Mucosa of descending colon (tissue), 3 donors: ENCODE measurements around the gene ENDOU. TPM values are rescaled to one million over a fixed set of nuclear protein-coding genes. Genes with fewer than 3 reads are reported as not detected.

Experiments
- ATAC-seq: fragments of 200-7000 bp; cut with Tn5 transposase; one replicate; pipeline ENCODE4 v1.9.1; 2020; ENCODE audit warnings: mild to moderate bottlenecking, moderate library complexity
- DNase-seq, 3 donors: peaks; one replicate each; pipeline ENCODE4 v3.0.0-alpha.2; 2020
- H3K36me3 ChIP-seq: fragments of 200-600 bp; one replicate; pipeline ENCODE4 v1.8.0; 2021; ENCODE audit warnings: low read depth, mild to moderate bottlenecking
- H3K4me1 ChIP-seq: fragments of 200-600 bp; one replicate; pipeline ENCODE4 v1.8.0; 2021; ENCODE audit warnings: low read depth, mild to moderate bottlenecking
- H3K4me3 ChIP-seq: fragments of 200-600 bp; one replicate; pipeline ENCODE4 v1.8.0; 2021; ENCODE audit warnings: mild to moderate bottlenecking
- H3K9me3 ChIP-seq: fragments of 200-600 bp; one replicate; pipeline ENCODE4 v1.8.0; 2021; ENCODE audit warnings: mild to moderate bottlenecking
- intact Hi-C, 2 donors: fragments of 100-400 bp; cut with DNase I in 1 of 2; cut with micrococcal nuclease in 1 of 2; formaldehyde crosslinking; loops; one replicate each; pipeline versions ENCODE4 v1.11.0 to v1.11.1; 2022; cut with DNase I, micrococcal nuclease
- total RNA-seq, 3 donors: library from RNA; stranded (reverse); fragmentation: NEBNext Ultra II Directional in 2 of 3; extraction: Animal tissue kit (Norgen Biotek cat#: 25700) in 2 of 3; gene quantifications; one replicate each; pipeline versions ENCODE4 v1.2.1 to v1.2.4, GENCODE V29; 2021 to 2023
- TF ChIP-seq, protein P1 (sequence below): fragments of 200-600 bp; IDR thresholded peaks from one replicate; pipeline ENCODE4 v1.8.0; 2022; ENCODE audit warnings: antibody characterized with exemption, mild to moderate bottlenecking
- donor health status: DM: no; HTN: no; CAD: no; lungs with moderate emphysema.
- donor health status: DM: no; HTN: no; CAD: no.
- donor health status: DM: no; HTN: yes; CAD: no.

The ENDOU gene
- total RNA-seq, 3 donors from 2014 or later = 0.19 to 0.31 TPM; not detected in 1

DNA sequence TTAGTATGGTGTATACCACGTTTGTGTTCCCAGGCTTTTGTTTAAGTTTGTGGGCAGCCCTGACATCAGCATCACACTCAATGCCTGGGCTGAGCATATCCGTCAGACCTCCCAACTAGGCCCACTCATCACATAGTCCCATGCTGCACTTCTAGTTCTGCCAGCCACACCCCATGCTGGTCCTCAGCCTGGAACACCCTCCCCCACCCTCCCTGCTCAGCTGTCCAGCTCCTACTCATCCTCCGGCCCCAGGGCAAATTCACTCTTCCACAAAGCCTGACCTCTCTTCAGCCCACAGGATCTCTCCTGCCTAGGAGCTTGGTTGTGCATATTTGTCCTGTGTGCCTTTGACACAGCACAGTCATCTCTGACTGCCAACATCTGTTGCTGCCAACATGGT lies 3.9 kb upstream of the ENDOU start:
- H3K4me3 ChIP-seq = no peak overlapping the region
- TF ChIP-seq, protein P1, sequence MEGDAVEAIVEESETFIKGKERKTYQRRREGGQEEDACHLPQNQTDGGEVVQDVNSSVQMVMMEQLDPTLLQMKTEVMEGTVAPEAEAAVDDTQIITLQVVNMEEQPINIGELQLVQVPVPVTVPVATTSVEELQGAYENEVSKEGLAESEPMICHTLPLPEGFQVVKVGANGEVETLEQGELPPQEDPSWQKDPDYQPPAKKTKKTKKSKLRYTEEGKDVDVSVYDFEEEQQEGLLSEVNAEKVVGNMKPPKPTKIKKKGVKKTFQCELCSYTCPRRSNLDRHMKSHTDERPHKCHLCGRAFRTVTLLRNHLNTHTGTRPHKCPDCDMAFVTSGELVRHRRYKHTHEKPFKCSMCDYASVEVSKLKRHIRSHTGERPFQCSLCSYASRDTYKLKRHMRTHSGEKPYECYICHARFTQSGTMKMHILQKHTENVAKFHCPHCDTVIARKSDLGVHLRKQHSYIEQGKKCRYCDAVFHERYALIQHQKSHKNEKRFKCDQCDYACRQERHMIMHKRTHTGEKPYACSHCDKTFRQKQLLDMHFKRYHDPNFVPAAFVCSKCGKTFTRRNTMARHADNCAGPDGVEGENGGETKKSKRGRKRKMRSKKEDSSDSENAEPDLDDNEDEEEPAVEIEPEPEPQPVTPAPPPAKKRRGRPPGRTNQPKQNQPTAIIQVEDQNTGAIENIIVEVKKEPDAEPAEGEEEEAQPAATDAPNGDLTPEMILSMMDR = no peak
- H3K4me1 ChIP-seq = no peaks in the 10 kb centered on the region
- H3K36me3 ChIP-seq = no peaks in the 10 kb centered on the region
- no peaks in the 10 kb centered on the region for H3K9me3 ChIP-seq
- DNase-seq = no peak
- no peak for ATAC-seq
- intact Hi-C loops = loop anchor here in 1 of 2 donors (10.0 kb wide), 1 partner anchor 46 kb away; the partner anchor contains the start of gene SLC48A1

DNA sequence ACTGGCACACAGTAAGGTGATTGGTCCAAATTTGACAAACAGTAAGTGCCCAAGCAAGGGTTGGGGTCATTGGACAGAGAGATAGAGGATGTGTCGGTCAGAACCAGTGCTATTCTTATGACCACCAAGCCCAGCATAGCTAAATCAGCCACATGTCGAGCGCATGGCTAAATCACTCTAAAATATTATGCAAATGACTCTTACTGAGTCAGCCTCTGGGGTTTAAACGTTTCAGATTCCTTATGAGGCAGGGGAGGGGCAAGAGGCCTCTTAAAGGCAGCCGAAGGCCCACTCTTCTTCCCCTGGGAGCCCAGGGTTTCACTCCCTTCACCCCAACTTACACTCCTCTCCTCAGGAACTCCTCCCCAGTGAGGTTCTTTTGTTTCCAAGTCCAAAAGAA lies 603 bp upstream of the ENDOU start:
- no peak for DNase-seq
- Histone ChIP-seq H3K36me3 (no peaks in the 10 kb centered on the region), H3K4me3 (no peak overlapping the region), H3K4me1 (no peaks in the 10 kb centered on the region), H3K9me3 (no peaks in the 10 kb centered on the region)
- TF ChIP-seq, protein P1 = no peak
- peak; percentile 34 for ATAC-seq
- intact Hi-C loops = loop anchor here in 1 of 2 donors (10.0 kb wide), 1 partner anchor 49 kb away; the partner anchor contains the start of gene SLC48A1

DNA sequence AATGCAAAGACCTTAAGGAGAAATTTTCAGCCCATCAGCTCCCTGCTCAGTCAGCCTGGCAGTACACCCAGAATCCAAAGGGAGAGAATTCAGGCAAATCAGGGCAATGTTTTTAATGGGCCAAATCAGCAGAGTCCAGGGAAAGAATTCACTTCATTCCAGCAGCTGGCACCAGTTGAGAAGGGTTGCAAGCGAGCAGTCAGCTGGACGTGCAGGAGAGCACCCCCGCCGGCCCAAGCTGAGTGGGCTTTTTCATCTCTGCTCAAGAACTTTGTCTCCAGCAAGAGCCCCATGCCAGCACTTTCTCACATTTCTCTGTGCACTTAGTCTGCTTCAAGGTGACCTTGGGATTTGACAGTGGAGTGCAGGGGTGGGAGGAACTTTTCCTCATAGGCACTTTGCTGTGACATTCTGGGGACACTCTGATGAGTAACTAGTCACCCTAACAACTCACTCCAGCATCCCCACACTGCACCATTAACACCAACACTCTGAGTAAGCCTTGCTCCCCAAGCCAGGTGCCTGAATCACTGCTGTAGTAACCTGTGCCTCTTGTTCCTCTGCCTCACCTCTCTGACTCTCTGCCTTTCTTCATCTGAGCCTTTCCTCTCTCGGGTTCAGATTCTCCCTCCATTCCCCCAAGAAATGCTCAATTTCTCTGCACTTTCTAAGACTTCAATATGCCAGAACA lies 2.2 kb downstream of the ENDOU start:
- peaks cover under 1% of the 10 kb centered on the region for H3K4me1 ChIP-seq
- intact Hi-C loops = loop anchor here in 1 of 2 donors (10.0 kb wide), 1 partner anchor 52 kb away; the partner anchor contains the start of gene SLC48A1
- no peaks in the 10 kb centered on the region for H3K9me3 ChIP-seq
- no peak overlapping the region for H3K4me3 ChIP-seq
- DNase-seq = no peak
- TF ChIP-seq, protein P1 = no peak
- no peak for ATAC-seq
- H3K36me3 ChIP-seq = no peaks in the 10 kb centered on the region

DNA sequence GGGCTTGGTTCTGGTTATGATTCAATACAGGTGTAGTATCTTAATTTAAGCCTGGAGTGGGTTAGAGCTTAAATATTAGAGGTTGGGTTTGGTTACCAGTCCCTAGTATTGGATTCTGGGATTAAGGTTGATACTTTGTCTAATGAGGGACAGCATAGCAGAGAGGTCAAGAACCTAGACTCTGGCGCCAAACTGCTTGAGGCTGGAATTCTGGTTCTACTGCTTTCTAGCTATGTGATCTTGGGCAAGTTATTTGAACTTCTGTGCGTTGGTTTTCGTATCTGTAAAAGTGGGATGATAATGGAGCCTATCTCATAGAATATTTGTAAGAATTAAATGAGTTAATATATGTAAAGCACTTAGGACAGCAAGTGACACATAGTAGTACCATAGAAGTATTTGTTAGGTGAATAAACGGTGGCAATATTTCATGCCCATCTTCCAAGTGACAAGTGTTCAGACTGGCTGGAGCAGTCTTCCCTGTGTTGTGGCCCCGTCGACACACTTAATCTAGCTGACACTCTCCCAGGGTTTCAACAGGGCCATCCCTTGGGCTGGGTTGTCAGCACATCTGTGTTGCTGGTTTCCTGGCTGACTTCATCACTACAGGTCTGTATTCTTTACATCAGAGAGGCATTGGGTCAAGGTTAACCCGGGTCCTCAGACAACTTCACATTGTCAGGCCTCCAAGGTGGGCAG lies 3.0 kb downstream of the ENDOU start:
- TF ChIP-seq, protein P1 = no peak
- ATAC-seq (no peak), DNase-seq (no peak)

DNA sequence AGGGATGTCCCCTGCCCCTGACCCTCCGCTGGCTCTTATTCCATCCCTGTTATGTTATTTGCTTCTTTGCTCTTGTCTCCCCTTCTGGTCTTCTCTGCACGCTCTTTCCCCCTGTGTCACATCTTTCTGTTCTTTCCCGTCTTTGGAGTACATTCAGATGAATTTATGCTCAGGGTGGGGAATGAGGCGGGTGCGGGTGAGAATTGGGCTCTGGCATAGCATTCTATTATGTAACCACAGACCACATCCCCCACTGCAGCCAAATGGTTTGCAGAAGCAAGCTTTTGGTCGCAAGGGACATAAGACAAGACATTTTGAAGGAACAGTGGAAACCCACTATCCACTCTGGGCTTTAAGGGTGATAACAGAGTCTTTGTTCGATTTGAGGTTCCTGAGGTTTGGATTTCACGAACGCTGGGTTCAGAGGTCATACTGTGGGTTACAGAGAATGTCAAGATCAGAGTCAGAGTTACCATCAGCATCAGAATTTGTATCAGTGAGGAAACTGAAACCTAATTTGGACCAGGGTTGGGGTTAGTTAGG lies 3.8 kb downstream of the ENDOU start:
- ATAC-seq (no peak), DNase-seq (no peak)
- TF ChIP-seq, protein P1 = no peak
- Histone ChIP-seq H3K9me3 (no peaks in the 10 kb centered on the region), H3K4me3 (no peak overlapping the region), H3K36me3 (no peaks in the 10 kb centered on the region), H3K4me1 (peaks cover 11% of the 10 kb centered on the region)
- intact Hi-C loops = loop anchor here in 1 of 2 donors (10.0 kb wide), 1 partner anchor 53 kb away; the partner anchor contains the start of gene SLC48A1

More for the DNA sequence above, 3.0 kb downstream of the ENDOU start:
- intact Hi-C loops = loop anchor here in 1 of 2 donors (10.0 kb wide), 1 partner anchor 53 kb away; the partner anchor contains the start of gene SLC48A1
- H3K9me3 ChIP-seq = no peaks in the 10 kb centered on the region
- H3K4me1 ChIP-seq = peaks cover 7% of the 10 kb centered on the region
- H3K4me3 ChIP-seq = no peak overlapping the region
- no peaks in the 10 kb centered on the region for H3K36me3 ChIP-seq
